ENCODE data around the gene FAM219A. TPM values are rescaled to one million over a fixed set of nuclear protein-coding genes. Genes with fewer than 3 reads are reported as not detected.
A peak's percentile ranks its signal among the peaks of the same experiment; 100 is the strongest.

Gene FAM219A
- total and polyA plus RNA-seq, 2 experiments from 2014 or later, result 9.5 to 15.0 TPM

- Histone ChIP-seq H3K4me3 (no peak overlapping the region), H3K9me3 (ENCODE audit: low read depth) (no peaks in the 10 kb centered on the region), H3K79me2 (no peaks in the 10 kb centered on the region), H3K36me3 (replicated peaks; ENCODE audit: insufficient read depth, low read depth) (no peaks in the 10 kb centered on the region), H3K27me3 (peaks cover 11% of the 10 kb centered on the region), H4K20me1 (ENCODE audit: insufficient read depth, poor library complexity, severe bottlenecking) (no peaks in the 10 kb centered on the region), H2AFZ (no peak overlapping the region), H3K4me1 (ENCODE audit: insufficient read depth) (peaks cover 17% of the 10 kb centered on the region), H3K9me2 (replicated peaks; ENCODE audit: insufficient read depth) (no peaks in the 10 kb centered on the region), H3K27ac (no peak overlapping the region), H3K4me2 (no peak overlapping the region)
- TF ChIP-seq, protein P1, sequence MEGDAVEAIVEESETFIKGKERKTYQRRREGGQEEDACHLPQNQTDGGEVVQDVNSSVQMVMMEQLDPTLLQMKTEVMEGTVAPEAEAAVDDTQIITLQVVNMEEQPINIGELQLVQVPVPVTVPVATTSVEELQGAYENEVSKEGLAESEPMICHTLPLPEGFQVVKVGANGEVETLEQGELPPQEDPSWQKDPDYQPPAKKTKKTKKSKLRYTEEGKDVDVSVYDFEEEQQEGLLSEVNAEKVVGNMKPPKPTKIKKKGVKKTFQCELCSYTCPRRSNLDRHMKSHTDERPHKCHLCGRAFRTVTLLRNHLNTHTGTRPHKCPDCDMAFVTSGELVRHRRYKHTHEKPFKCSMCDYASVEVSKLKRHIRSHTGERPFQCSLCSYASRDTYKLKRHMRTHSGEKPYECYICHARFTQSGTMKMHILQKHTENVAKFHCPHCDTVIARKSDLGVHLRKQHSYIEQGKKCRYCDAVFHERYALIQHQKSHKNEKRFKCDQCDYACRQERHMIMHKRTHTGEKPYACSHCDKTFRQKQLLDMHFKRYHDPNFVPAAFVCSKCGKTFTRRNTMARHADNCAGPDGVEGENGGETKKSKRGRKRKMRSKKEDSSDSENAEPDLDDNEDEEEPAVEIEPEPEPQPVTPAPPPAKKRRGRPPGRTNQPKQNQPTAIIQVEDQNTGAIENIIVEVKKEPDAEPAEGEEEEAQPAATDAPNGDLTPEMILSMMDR (IDR thresholded peaks at IDR 0.05; ENCODE audit: poor library complexity), result no peak
- no peak for TF ChIP-seq EZH2phosphoT487 (IDR thresholded peaks at IDR 0.05; ENCODE audit: low read depth, severe bottlenecking, unreplicated experiment)
- no peak for TF ChIP-seq EZH2 (IDR thresholded peaks at IDR 0.05; ENCODE audit: borderline replicate concordance)
- no peak for DNase-seq (ENCODE audit: low spot score)
- 89% methylated on average over 5 of the region's 5 CpGs for WGBS (ENCODE audit: low lambda C conversion rate, missing lambda C conversion rate)
These were observed 76.3 kb downstream of the FAM219A start for GRCh38 chr9:34382054-34382453.

- no peak overlapping the region for H3K27ac ChIP-seq
- H3K79me2 ChIP-seq, result no peaks in the 10 kb centered on the region
- peak; percentile 13 for DNase-seq (ENCODE audit: low spot score)
- TF ChIP-seq EZH2phosphoT487 (IDR thresholded peaks at IDR 0.05; ENCODE audit: low read depth, severe bottlenecking, unreplicated experiment), result no peak
- TF ChIP-seq, protein P1 (IDR thresholded peaks at IDR 0.05; ENCODE audit: poor library complexity), result no peak
- TF ChIP-seq EZH2 (IDR thresholded peaks at IDR 0.05; ENCODE audit: borderline replicate concordance), result no peak
- H4K20me1 ChIP-seq (ENCODE audit: insufficient read depth, poor library complexity, severe bottlenecking), result no peaks in the 10 kb centered on the region
- peak overlapping the region; percentile 63 for H3K4me3 ChIP-seq
- H3K36me3 ChIP-seq (replicated peaks; ENCODE audit: insufficient read depth, low read depth), result no peaks in the 10 kb centered on the region
- H3K4me2 ChIP-seq, result peak overlapping the region; percentile 88
- H2AFZ ChIP-seq, result peak overlapping the region; percentile 93
- no peaks in the 10 kb centered on the region for H3K9me2 ChIP-seq (replicated peaks; ENCODE audit: insufficient read depth)
- no peaks in the 10 kb centered on the region for H3K9me3 ChIP-seq (ENCODE audit: low read depth)
- H3K4me1 ChIP-seq (ENCODE audit: insufficient read depth), result peaks cover 17% of the 10 kb centered on the region
- H3K27me3 ChIP-seq, result peaks cover 11% of the 10 kb centered on the region
- WGBS (ENCODE audit: low lambda C conversion rate, missing lambda C conversion rate), result 24% methylated on average over 17 of the region's 17 CpGs
These were observed 77.0 kb downstream of the FAM219A start for GRCh38 chr9:34381323-34381722.

GRCh38 chr9:34380511-34381315, 77.7 kb downstream of the FAM219A start:
- Histone ChIP-seq H3K9me3 (ENCODE audit: low read depth) (no peaks in the 10 kb centered on the region), H3K4me2 (peak overlapping the region; percentile 88), H3K4me1 (ENCODE audit: insufficient read depth) (peaks cover 17% of the 10 kb centered on the region), H3K36me3 (replicated peaks; ENCODE audit: insufficient read depth, low read depth) (no peaks in the 10 kb centered on the region), H3K4me3 (peak overlapping the region; percentile 63), H2AFZ (peak overlapping the region; percentile 93), H3K9me2 (replicated peaks; ENCODE audit: insufficient read depth) (no peaks in the 10 kb centered on the region), H4K20me1 (ENCODE audit: insufficient read depth, poor library complexity, severe bottlenecking) (no peaks in the 10 kb centered on the region), H3K79me2 (no peaks in the 10 kb centered on the region), H3K27me3 (peaks cover 11% of the 10 kb centered on the region), H3K27ac (peak overlapping the region; percentile 61)
- 6% methylated on average over 41 of the region's 59 CpGs for WGBS (ENCODE audit: low lambda C conversion rate, missing lambda C conversion rate)
- peak; percentile 93 for DNase-seq (ENCODE audit: low spot score)
- TF ChIP-seq EZH2phosphoT487 (IDR thresholded peaks at IDR 0.05; ENCODE audit: low read depth, severe bottlenecking, unreplicated experiment) (no peak), EZH2 (IDR thresholded peaks at IDR 0.05; ENCODE audit: borderline replicate concordance) (no peak)
- TF ChIP-seq, protein P1 (IDR thresholded peaks at IDR 0.05; ENCODE audit: poor library complexity), result no peak

Data from hepatocyte (in vitro differentiated cells).